HEK293T (cell line): ENCODE results near the gene KRTAP12-4.
"Not testable (repeated sequence)": the region's sequence is repeated elsewhere in the genome, so short reads cannot be mapped to it uniquely, and the experiment has no call there.

ENCODE experiments used
- CTCF ChIA-PET: fragments of 350-600 bp; formaldehyde crosslinking; extraction: SDS; loops from one replicate; lab custom pipeline; 2021; ENCODE audit warnings: antibody characterized with exemption, inconsistent platforms; lab: Yijun Ruan, JAX
- POLR2A ChIA-PET: fragments of 350-600 bp; formaldehyde crosslinking; extraction: SDS; loops from one replicate; lab custom pipeline; 2020; ENCODE audit warnings: antibody characterized with exemption, inconsistent platforms; lab: Yijun Ruan, JAX
- DNase-seq: peaks from one replicate; pipeline ENCODE4 v3.0.0; 2012; ENCODE audit warnings: mixed read lengths; ENCODE audit errors: extremely low spot score
- ARNT ChIP-seq: fragments of 450-650 bp; IDR thresholded peaks from 2 replicates; pipeline ENCODE4 v1.6.1; 2017; ENCODE audit warnings: mild to moderate bottlenecking
- BHLHE40 ChIP-seq: fragments of 450-650 bp; IDR thresholded peaks from 2 replicates; pipeline ENCODE4 v1.6.1; 2016; ENCODE audit warnings: mild to moderate bottlenecking, moderate library complexity, borderline replicate concordance
- CTBP1 ChIP-seq: fragments of 450-650 bp; IDR thresholded peaks from 2 replicates; pipeline ENCODE4 v1.6.1; 2016; ENCODE audit warnings: borderline replicate concordance
- ELF4 ChIP-seq: fragments of 450-650 bp; IDR thresholded peaks from 2 replicates; pipeline ENCODE4 v1.6.1; 2017; ENCODE audit warnings: antibody characterized with exemption
- FOXA1 ChIP-seq: fragments of 450-650 bp; IDR thresholded peaks from 2 replicates; pipeline ENCODE4 v1.6.1; 2016; ENCODE audit warnings: mild to moderate bottlenecking
- FOXK2 ChIP-seq: fragments of 450-650 bp; IDR thresholded peaks from 2 replicates; pipeline ENCODE4 v1.6.1; 2016; ENCODE audit warnings: mild to moderate bottlenecking
- FOXM1 ChIP-seq: fragments of 450-650 bp; IDR thresholded peaks from 2 replicates; pipeline ENCODE4 v1.6.1; 2017; ENCODE audit warnings: mild to moderate bottlenecking, borderline replicate concordance
- HDGF ChIP-seq: fragments of 450-650 bp; IDR thresholded peaks from 2 replicates; pipeline ENCODE4 v1.6.1; 2017; ENCODE audit warnings: antibody characterized with exemption, borderline replicate concordance
- L3MBTL2 ChIP-seq: fragments of 450-650 bp; conservative IDR thresholded peaks from 2 replicates; pipeline ENCODE4 v1.6.1; 2016; ENCODE audit warnings: mild to moderate bottlenecking
- LEF1 ChIP-seq: fragments of 450-650 bp; IDR thresholded peaks from 2 replicates; pipeline ENCODE4 v1.6.1; 2017; ENCODE audit warnings: mild to moderate bottlenecking, borderline replicate concordance
- NFRKB ChIP-seq: fragments of 450-650 bp; IDR thresholded peaks from 2 replicates; pipeline ENCODE4 v1.6.1; 2016; ENCODE audit warnings: mild to moderate bottlenecking, moderate library complexity
- SP1 ChIP-seq: fragments of 450-650 bp; IDR thresholded peaks from 2 replicates; pipeline ENCODE4 v1.6.1; 2017
- SUZ12 ChIP-seq: fragments of 450-650 bp; IDR thresholded peaks from 2 replicates; pipeline ENCODE4 v1.6.1; 2016; ENCODE audit warnings: mild to moderate bottlenecking
- TARDBP ChIP-seq: fragments of 450-650 bp; IDR thresholded peaks from 2 replicates; pipeline ENCODE4 v1.6.1; 2016
- ZNF384 ChIP-seq: fragments of 450-650 bp; IDR thresholded peaks from 2 replicates; pipeline ENCODE4 v1.6.1; 2016
- TF ChIP-seq, protein P1 (sequence below): fragments of 450-650 bp; IDR thresholded peaks from 2 replicates; pipeline ENCODE4 v1.6.1; 2016

Gene KRTAP12-4

DNA sequence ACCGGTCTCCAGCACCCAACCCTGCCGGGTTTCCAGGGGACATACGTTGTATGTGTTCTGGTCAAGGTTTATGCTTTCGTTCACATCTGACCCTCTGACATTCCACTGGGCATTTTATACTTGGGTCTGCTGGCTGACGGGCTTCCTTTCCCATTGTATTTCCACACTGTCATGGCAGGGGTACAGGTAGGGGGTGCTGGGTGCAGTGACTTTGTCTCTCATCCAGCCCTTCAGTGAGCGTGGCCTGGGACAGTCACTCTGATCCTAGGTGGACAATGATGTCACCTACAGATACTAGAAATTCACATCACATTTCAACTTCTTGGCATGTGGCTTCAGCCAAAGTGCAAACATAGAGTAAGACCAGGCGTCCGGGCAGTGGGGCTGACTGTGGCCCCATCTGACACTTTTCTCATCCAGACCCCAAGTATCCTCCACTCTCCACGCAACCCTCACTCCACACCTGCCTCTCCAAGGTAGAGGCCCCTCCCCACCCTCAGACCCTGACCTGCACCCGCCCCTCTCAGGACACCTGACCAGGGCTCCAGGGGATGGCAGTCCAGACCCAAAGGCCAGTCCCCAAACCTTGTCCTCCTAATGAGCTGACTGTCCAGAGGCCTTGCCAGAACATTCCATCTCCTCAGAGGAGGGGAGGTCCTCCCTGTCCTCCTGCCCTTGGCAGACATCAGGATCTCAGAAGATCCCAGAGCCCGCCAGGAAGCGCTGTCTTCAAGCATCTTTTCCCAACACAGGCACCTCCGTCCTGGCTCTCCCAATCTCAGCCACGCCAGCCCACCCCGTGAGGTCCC is 18.0 kb downstream of the KRTAP12-4 start:
- TF ChIP-seq TARDBP (no peak), SUZ12 (no peak), LEF1 (no peak), FOXK2 (no peak), CTBP1 (no peak), FOXA1 (no peak), ZNF384 (no peak), L3MBTL2 (no peak), FOXM1 (no peak), ARNT (no peak), HDGF (no peak), SP1 (no peak)
- TF ChIP-seq, protein P1, sequence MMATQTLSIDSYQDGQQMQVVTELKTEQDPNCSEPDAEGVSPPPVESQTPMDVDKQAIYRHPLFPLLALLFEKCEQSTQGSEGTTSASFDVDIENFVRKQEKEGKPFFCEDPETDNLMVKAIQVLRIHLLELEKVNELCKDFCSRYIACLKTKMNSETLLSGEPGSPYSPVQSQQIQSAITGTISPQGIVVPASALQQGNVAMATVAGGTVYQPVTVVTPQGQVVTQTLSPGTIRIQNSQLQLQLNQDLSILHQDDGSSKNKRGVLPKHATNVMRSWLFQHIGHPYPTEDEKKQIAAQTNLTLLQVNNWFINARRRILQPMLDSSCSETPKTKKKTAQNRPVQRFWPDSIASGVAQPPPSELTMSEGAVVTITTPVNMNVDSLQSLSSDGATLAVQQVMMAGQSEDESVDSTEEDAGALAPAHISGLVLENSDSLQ: no peak
- CTCF ChIA-PET: interaction anchor here (0.6 kb wide), 1 partner anchor 33 kb away, joined by 4 read pairs; no protein-coding TSS in a partner anchor
- DNase-seq: no peak
- POLR2A ChIA-PET: no interaction called here

DNA sequence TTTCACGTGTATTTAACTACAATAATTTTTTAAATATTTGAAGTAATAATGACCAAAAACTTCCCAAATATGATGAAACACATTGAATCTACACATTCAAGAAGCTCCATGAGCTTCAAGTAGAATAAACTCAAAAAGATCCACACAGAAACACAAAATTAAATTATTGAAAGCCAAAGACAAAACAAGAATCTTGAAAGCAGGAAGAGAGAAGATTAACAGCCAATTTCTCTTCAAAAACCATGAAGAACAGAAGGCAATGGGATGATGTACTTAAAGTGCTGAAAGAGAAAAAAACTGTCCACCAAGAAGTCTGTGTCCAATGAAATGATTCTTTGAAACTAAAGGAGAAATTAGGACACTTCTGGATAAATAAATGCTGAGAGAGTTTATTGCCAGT is 22.4 kb downstream of the KRTAP12-4 start:
- POLR2A ChIA-PET: no interaction called here
- no peak for TF ChIP-seq TARDBP
- no peak for TF ChIP-seq CTBP1
- no peak for TF ChIP-seq SP1
- no peak for TF ChIP-seq LEF1
- TF ChIP-seq FOXM1: no peak
- no peak for TF ChIP-seq ZNF384
- TF ChIP-seq L3MBTL2: no peak
- TF ChIP-seq FOXK2: no peak
- TF ChIP-seq NFRKB: no peak
- DNase-seq: no peak
- CTCF ChIA-PET: interaction anchor here (0.7 kb wide), 1 partner anchor 52 kb away, joined by 3 read pairs; no protein-coding TSS in a partner anchor

DNA sequence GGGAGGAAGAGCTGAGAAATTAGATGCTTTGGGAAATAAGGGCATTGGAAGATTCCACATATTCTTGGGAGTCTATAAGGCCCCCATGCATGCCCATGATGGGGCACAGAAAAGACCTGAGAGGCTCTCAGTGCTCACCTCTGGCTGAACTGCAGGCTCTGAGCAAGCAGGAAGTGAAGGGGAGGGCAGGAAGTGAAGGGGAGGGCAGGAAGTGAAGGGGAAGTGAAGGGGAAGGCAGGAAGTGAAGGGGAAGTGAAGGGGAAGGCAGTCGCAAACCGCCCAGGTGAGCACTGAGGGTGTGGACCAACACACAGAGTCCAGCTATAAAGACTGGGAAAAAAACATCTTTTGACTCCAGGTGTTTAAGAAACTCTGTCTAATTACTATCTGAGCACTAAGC is 24.0 kb downstream of the KRTAP12-4 start:
- CTCF ChIA-PET: no interaction called here
- no peak for DNase-seq
- POLR2A ChIA-PET: no interaction called here
- TF ChIP-seq SUZ12 (no peak), BHLHE40 (no peak), NFRKB (no peak), LEF1 (no peak)

DNA sequence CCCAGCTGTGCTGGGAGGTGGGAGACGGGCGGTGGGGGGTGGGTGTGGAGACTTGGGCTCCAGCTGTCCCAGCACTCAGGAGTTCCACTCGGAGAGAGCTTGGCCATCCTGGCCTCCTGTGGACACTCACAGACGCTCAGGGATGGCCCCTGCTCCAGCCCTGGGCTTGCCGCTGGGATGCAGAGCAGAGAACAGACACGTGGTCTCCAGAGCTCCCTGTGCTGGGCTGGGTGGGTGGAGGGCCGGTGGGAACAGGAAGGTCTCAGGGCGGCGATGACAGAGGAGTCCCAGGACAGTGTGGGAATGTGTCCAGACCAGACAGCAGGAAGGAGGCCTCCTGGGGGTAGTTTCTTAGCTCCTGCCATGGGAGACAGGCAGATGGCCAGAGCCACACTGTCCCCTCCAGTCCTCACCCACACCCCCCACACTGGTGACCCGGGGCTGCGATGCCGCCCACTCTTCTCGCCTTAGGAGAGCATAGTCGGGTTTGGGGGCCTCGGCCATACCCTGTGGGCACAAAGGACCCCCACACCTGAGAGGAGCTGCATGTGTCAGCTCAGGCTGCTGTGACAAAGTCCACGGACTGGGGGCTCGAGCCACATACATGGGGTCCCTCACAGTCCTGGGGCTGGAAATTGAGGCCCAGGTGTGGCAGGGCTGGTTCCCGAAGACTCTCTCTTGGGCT is 25.6 kb downstream of the KRTAP12-4 start:
- POLR2A ChIA-PET: no interaction called here
- CTCF ChIA-PET: no interaction called here

DNA sequence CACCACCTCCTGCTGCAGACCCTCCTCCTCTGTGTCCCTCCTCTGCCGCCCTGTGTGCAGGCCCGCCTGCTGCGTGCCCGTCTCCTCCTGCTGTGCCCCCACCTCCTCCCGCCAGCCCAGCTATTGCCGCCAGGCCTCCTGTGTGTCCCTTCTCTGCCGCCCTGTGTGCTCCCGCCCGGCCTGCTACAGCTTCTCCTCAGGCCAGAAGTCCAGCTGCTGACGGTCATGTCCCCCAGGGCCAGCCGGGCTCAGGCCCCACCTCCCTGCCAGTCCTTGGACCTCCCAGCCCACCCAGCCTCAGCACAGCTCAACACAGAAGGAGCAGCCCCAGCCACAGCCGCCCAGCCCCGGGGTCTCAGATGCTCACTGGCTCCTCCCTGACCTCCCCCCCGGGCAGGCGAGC is 26.6 kb downstream of the KRTAP12-4 start:
- CTCF ChIA-PET, DNase-seq, POLR2A ChIA-PET: not testable (repeated sequence)

More for the DNA sequence above, 25.6 kb downstream of the KRTAP12-4 start:
- DNase-seq: no peak
- TF ChIP-seq ZNF384: no peak
- no peak for TF ChIP-seq TARDBP
- no peak for TF ChIP-seq BHLHE40
- TF ChIP-seq FOXK2: no peak
- no peak for TF ChIP-seq L3MBTL2
- TF ChIP-seq CTBP1: no peak
- no peak for TF ChIP-seq ELF4
- TF ChIP-seq ARNT: no peak
- TF ChIP-seq FOXM1: no peak
- no peak for TF ChIP-seq FOXA1
- TF ChIP-seq, protein P1: no peak
- TF ChIP-seq NFRKB: no peak

DNA sequence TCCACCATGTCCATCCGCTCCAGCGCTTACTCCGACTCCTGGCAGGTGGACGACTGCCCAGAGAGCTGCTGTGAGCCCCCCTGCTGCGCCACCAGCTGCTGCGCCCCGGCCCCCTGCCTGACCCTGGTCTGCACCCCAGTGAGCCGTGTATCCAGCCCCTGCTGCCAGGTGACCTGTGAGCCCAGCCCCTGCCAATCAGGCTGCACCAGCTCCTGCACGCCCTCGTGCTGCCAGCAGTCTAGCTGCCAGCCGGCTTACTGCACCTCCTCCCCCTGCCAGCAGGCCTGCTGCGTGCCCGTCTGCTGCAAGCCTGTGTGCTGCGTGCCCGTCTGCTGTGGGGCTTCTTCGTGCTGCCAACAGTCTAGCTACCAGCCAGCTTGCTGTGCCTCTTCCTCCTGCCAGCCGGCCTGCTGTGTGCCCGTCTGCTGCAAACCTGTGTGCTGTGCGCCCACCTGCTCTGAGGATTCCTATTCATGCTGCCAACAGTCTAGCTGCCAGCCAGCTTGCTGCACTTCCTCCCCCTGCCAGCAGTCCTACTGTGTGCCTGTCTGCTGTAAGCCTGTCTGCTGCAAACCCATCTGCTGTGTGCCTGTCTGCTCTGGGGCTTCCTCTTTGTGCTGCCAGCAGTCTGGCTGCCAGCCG is 27.2 kb downstream of the KRTAP12-4 start:
- POLR2A ChIA-PET, DNase-seq, CTCF ChIA-PET: not testable (repeated sequence)

DNA sequence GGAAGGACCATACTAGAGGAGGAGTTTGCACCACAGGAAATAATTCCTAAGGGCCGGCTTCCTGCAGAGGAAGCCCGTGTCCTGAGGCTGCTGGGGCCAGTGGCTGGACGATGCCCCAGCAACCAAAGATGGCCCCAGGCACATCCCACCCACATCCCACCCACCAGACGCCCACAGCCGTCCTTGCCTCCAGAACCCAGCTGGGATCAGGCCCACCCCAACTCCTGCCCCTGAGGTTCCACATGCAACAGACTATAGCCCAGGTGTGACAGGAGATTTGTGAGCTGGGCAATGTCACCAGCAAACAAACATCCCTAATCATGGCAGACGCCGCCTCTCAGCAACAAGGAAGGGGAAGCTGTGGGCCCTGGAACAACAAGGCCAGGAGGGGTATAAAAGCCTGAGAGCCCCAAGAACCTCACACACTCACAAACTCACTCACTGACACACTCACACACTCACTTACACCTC is 27.8 kb downstream of the KRTAP12-4 start, which contains the start of gene KRTAP10-9:
Gene KRTAP10-9 (plus strand): TSS at position 421 of the 471 bp plus-strand sequence. CDS start 79 bp downstream, outside the sequence.
- no peak for TF ChIP-seq FOXA1
- TF ChIP-seq NFRKB: no peak
- no peak for TF ChIP-seq SUZ12
- TF ChIP-seq FOXK2: no peak
- no peak for TF ChIP-seq ARNT
- TF ChIP-seq ELF4: no peak
- TF ChIP-seq LEF1: no peak
- POLR2A ChIA-PET: no interaction called here
- CTCF ChIA-PET: no interaction called here
- DNase-seq: no peak
